Right lung (tissue), 5 donors: ENCODE results near the gene SREBF1. TPM values are rescaled to one million over a fixed set of nuclear protein-coding genes. Genes with fewer than 3 reads are reported as not detected.

Experiments used
- DNase-seq, 2 donors: peaks; one replicate each; pipeline ENCODE4 v3.0.0-alpha.2; 2013
- polyA plus RNA-seq, 5 donors: library from polyadenylated mRNA; unstranded; fragments of 120-200 nt; gene quantifications; one replicate each; pipeline versions ENCODE4 v1.2.1 to v1.2.3, GENCODE V29; 2013; ENCODE audit warnings: inconsistent platforms in 1 of 5, low replicate concordance in 1 of 5; ENCODE audit not compliant: insufficient read length in 5 of 5, insufficient read depth in 1 of 5

Gene SREBF1
- polyA plus RNA-seq, 5 donors, result 26.9 to 59.0 (median 32.6) TPM

GRCh38 chr17:17763136-17763535 lies 73.7 kb downstream of the SREBF1 start:
- DNase-seq, result no peak

DNA sequence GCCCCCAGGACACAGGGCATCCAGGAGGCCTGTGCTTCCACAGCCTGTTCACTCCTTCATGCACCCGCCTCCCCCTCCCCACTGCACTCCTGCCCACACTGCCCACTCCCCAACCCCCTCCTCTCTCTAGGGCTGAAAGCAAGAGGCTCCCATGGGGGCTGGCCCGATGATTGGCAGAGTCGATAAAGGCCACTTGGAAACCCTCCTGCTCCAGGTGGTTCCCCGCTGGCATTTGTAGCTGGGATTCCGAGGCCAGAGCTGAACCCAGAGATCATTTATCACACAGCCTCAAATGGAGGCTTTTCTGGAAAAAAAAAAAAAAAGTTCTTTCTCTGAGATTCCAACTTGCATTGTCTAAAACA lies 74.1 kb downstream of the SREBF1 start:
- no peak for DNase-seq

Other genes starting within 250 kb of the SREBF1 start
- gene PEMT, start 245.3 kb downstream of the SREBF1 start, polyA plus RNA-seq, result 10 to 100 TPM; 22.5 to 40.0 (median 28.3) TPM
- 10 to 100 TPM; 24.0 to 37.7 (median 35.8) TPM for gene RAI1, start 155.5 kb downstream of the SREBF1 start, polyA plus RNA-seq
- gene TOM1L2, start 135.4 kb upstream of the SREBF1 start, polyA plus RNA-seq, result 10 to 100 TPM; 37.7 to 63.8 (median 52.2) TPM
- gene DRC3, start 135.9 kb upstream of the SREBF1 start, polyA plus RNA-seq, result 10 to 100 TPM; 15.7 to 21.6 (median 18.2) TPM
- 10 to 100 TPM; 22.0 to 23.9 (median 22.9) TPM for gene ATPAF2, start 202.2 kb upstream of the SREBF1 start, polyA plus RNA-seq
- gene GID4, start 202.4 kb upstream of the SREBF1 start, polyA plus RNA-seq, result 10 to 100 TPM; 12.8 to 14.9 (median 13.1) TPM